ENCODE data around the gene ZNF333. TPM values are rescaled to one million over a fixed set of nuclear protein-coding genes. Genes with fewer than 3 reads are reported as not detected.

The ZNF333 gene
- total RNA-seq, 1 donor from 2014 or later, result 6.5 TPM

- TF ChIP-seq, protein P1, sequence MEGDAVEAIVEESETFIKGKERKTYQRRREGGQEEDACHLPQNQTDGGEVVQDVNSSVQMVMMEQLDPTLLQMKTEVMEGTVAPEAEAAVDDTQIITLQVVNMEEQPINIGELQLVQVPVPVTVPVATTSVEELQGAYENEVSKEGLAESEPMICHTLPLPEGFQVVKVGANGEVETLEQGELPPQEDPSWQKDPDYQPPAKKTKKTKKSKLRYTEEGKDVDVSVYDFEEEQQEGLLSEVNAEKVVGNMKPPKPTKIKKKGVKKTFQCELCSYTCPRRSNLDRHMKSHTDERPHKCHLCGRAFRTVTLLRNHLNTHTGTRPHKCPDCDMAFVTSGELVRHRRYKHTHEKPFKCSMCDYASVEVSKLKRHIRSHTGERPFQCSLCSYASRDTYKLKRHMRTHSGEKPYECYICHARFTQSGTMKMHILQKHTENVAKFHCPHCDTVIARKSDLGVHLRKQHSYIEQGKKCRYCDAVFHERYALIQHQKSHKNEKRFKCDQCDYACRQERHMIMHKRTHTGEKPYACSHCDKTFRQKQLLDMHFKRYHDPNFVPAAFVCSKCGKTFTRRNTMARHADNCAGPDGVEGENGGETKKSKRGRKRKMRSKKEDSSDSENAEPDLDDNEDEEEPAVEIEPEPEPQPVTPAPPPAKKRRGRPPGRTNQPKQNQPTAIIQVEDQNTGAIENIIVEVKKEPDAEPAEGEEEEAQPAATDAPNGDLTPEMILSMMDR (IDR thresholded peaks at IDR 0.05; ENCODE audit: borderline replicate concordance), result no peak
- no peaks in the 10 kb centered on the region for H3K9me3 ChIP-seq (replicated peaks)
- peaks cover 70% of the 10 kb centered on the region for H3K36me3 ChIP-seq
- intact Hi-C loops (cut with micrococcal nuclease), result no loop called here
- H3K4me3 ChIP-seq, result no peak overlapping the region
- DNase-seq, result no peak
- peaks cover 10% of the 10 kb centered on the region for H3K4me1 ChIP-seq
- H3K27me3 ChIP-seq (ENCODE audit: low read depth), result no peaks in the 10 kb centered on the region
- no peak overlapping the region for H3K27ac ChIP-seq (replicated peaks)
These were observed 5.6 kb downstream of the ZNF333 start for GRCh38 chr19:14695471-14695870.

DNA sequence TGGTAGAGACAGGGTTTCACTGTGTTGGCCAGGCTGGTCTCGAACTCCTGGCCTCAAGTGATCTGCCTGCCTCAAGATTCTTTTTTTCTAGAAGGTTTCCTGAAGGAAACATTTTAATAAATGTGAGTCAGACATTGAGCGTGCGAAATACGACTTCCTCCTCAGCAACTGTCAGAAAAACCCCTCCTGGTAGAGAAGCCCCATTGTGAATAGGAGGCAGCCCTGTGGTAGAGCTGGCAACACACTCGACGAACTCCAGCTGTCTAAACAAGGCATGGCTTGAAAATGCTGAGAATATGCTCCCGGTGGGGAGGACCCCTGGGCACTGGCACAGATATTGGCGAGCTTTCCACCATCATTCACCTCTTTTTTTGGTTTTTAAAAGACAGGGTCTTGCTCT lies 9.8 kb downstream of the ZNF333 start:
- intact Hi-C loops (cut with micrococcal nuclease), result no loop called here
- Histone ChIP-seq H3K4me3 (no peak overlapping the region), H3K27ac (replicated peaks) (no peak overlapping the region), H3K36me3 (peaks cover 100% of the 10 kb centered on the region), H3K9me3 (replicated peaks) (no peaks in the 10 kb centered on the region), H3K27me3 (ENCODE audit: low read depth) (no peaks in the 10 kb centered on the region), H3K4me1 (no peaks in the 10 kb centered on the region)
- TF ChIP-seq, protein P1 (IDR thresholded peaks at IDR 0.05; ENCODE audit: borderline replicate concordance), result no peak
- DNase-seq, result no peak

- Histone ChIP-seq H3K4me3 (no peak overlapping the region), H3K27me3 (ENCODE audit: low read depth) (no peaks in the 10 kb centered on the region), H3K27ac (replicated peaks) (no peak overlapping the region), H3K9me3 (replicated peaks) (no peaks in the 10 kb centered on the region), H3K36me3 (peaks cover 100% of the 10 kb centered on the region), H3K4me1 (no peaks in the 10 kb centered on the region)
- no peak for DNase-seq
- TF ChIP-seq, protein P1 (IDR thresholded peaks at IDR 0.05; ENCODE audit: borderline replicate concordance), result no peak
- intact Hi-C loops (cut with micrococcal nuclease), result no loop called here
These were observed 11.0 kb downstream of the ZNF333 start for GRCh38 chr19:14700711-14701375.

DNA sequence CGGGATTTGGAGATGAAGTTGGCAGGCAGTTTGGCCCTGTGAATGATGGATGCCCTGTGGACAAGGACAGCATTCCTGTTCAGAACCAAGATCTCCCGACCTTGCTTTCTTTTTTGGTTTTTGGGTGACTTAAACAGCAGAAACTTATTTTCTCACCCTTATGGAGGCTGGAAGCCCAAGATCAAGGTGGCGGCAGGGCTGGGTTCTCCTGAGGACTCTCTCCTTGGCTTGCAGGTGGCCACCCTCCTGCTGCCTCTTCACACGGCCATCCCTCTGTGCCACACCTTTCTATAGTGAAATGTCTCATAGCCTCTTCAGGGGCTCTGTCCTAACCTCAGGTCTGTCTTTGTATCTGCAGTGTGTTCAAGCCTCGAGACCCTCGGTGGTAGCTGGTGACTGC lies 14.0 kb downstream of the ZNF333 start:
- Histone ChIP-seq H3K36me3 (peaks cover 100% of the 10 kb centered on the region), H3K27me3 (ENCODE audit: low read depth) (no peaks in the 10 kb centered on the region)
- TF ChIP-seq, protein P1 (IDR thresholded peaks at IDR 0.05; ENCODE audit: borderline replicate concordance), result no peak

GRCh38 chr19:14704450-14704849 lies 14.6 kb downstream of the ZNF333 start:
- intact Hi-C loops (cut with micrococcal nuclease), result no loop called here
- Histone ChIP-seq H3K4me3 (no peak overlapping the region), H3K9me3 (replicated peaks) (no peaks in the 10 kb centered on the region), H3K36me3 (peaks cover 100% of the 10 kb centered on the region), H3K27me3 (ENCODE audit: low read depth) (no peaks in the 10 kb centered on the region), H3K27ac (replicated peaks) (no peak overlapping the region), H3K4me1 (no peaks in the 10 kb centered on the region)
- TF ChIP-seq, protein P1 (IDR thresholded peaks at IDR 0.05; ENCODE audit: borderline replicate concordance), result no peak
- DNase-seq, result no peak

More for the DNA sequence above, 14.0 kb downstream of the ZNF333 start:
- Histone ChIP-seq H3K4me3 (no peak overlapping the region), H3K4me1 (no peaks in the 10 kb centered on the region), H3K9me3 (replicated peaks) (no peaks in the 10 kb centered on the region), H3K27ac (replicated peaks) (no peak overlapping the region)
- no peak for DNase-seq
- intact Hi-C loops (cut with micrococcal nuclease), result no loop called here
